ENCODE measurements around the gene OSTF1.

Gene OSTF1

DNA sequence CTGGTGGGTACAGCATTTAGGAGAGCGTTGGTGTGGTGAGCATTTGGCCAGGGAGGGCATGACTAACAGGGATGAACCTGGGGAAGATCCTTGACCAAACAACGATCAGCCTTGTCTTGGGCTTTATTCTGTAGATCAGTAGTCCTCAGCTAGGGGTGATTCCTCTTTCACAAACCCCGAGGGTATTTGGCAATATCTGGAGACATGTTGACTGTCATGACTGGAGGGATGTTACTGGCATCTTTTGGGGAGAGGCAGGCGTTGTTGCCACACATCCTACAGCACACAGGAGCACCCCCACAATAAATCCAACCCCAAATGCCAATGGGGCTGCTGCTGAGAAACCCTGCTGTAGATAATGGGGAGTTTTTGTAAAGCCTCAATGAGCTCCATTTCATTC is 43.9 kb downstream of the OSTF1 start:
- H3K27ac ChIP-seq, result no peak overlapping the region
- no peak for TF ChIP-seq CTCF (conservative IDR thresholded peaks at IDR 0.05; ENCODE audit: low read depth)
- POLR2A ChIA-PET (ENCODE audit: low non-redundant PET), result no interaction called here
- DNase-seq (ENCODE audit: low spot score), result no peak
- CTCF ChIA-PET, result no interaction called here

DNA sequence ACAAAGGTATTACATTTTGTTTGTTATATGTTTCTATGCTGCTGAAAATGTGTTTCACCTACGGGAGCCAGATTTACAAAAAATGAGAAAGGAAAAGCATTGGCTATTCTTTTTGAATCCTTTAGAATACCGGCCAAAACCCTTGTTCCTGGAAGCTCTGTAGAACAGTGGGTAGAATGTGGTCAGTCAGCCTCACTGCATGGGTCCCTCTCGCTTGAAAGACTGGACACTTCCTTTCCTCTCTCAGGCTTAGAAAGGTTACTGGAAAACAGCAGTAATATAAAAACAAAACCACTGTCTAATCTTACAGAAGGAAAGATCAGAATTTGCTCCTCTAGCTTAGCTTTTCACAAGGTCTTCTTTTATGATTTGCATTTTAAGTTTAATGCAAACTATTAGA is 45.1 kb downstream of the OSTF1 start:
- no peak for TF ChIP-seq CTCF (conservative IDR thresholded peaks at IDR 0.05; ENCODE audit: low read depth)
- ChIA-PET POLR2A (ENCODE audit: low non-redundant PET) (no interaction called here), CTCF (interaction anchor here (0.6 to 0.9 kb wide), 3 partner anchors 43 to 207 kb away, joined by 3 read pairs; no protein-coding TSS in a partner anchor)
- DNase-seq (ENCODE audit: low spot score), result no peak
- H3K27ac ChIP-seq, result no peak overlapping the region

DNA sequence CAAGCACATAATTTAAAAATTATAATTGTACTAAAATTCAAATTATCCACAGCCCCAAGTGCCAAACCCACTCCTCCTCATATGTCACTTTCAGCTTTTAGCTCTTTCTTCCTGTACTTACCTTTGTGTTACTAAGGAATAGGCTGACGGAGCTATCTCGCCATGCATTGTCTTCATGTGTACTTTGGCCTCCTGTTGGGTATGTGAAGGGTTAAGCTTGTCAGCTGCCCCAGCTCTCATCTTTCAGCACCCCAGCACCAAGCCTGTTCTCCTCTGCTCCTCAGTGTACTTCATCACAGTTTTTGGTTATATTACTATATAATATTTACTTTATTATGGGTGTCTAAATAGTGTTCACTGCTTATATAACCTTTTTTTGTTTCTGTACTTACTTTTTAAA is 46.2 kb downstream of the OSTF1 start:
- DNase-seq (ENCODE audit: low spot score), result no peak
- ChIA-PET CTCF (no interaction called here), POLR2A (ENCODE audit: low non-redundant PET) (no interaction called here)
- no peak for TF ChIP-seq CTCF (conservative IDR thresholded peaks at IDR 0.05; ENCODE audit: low read depth)
- no peak overlapping the region for H3K27ac ChIP-seq

DNA sequence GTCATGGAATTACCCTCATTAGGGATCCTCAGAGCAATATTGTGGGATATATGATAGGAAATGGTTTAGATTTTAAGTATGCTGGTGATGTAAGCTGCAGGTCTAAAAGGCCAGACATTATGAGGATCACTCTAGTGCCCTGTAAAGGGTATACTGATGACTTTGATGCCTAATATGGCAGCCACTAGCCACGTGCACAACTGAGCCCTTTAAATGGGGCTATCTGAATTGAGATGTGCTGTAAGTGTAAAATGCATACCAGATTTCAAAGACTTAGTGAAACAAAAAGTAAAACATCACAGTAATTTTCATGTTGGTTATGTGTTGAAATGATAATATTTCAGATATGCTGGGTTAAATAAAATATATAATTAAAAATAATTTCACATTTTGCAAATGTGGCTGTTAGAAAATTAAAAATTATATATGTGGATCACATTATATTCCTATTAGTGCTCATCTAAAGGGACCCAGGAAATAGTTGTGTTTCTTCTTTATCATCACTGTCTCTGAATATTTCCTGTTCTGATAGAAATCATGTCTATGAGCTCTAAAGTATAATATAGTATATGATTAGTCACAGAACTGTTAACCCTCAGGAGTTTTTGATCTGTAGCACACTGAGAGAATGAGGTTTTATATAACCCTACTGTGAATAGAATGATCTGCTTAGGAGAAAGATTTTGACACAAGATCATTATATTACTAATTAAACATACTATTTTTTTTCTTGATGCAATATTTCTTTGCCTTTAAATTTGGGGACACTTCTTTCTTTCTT is 50.1 kb downstream of the OSTF1 start:
- no peak overlapping the region for H3K27ac ChIP-seq
- no peak for TF ChIP-seq CTCF (conservative IDR thresholded peaks at IDR 0.05; ENCODE audit: low read depth)
- POLR2A ChIA-PET (ENCODE audit: low non-redundant PET), result no interaction called here
- CTCF ChIA-PET, result interaction anchor here (0.5 kb wide), 1 partner anchor 84 kb away, joined by 3 read pairs; no protein-coding TSS in a partner anchor
- DNase-seq (ENCODE audit: low spot score), result no peak

DNA sequence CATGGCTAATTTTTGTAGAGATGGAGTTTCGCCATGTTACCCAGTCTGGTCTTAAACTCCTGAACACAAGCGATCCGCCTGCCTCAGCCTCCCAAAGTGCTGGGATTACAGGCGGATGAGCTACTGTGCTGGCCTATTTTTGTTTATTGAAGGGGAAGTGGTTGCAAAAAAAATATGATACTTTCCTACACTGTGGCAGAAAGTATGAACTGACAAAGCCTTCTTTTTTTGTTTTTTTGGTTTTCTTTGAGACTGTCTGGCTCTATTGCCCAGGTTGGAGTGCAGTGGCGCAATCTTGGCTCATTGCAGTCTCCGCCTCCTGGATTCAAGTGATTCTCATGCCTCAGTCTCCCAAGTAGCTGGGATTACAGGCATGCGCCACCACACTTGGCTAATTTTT is 50.9 kb downstream of the OSTF1 start:
- no peak for DNase-seq (ENCODE audit: low spot score)
- POLR2A ChIA-PET (ENCODE audit: low non-redundant PET), result no interaction called here
- H3K27ac ChIP-seq, result no peak overlapping the region
- CTCF ChIA-PET, result no interaction called here
- TF ChIP-seq CTCF (conservative IDR thresholded peaks at IDR 0.05; ENCODE audit: low read depth), result no peak

- POLR2A ChIA-PET (ENCODE audit: low non-redundant PET), result no interaction called here
- no peak overlapping the region for H3K27ac ChIP-seq
- CTCF ChIA-PET, result no interaction called here
- no peak for DNase-seq (ENCODE audit: low spot score)
- no peak for TF ChIP-seq CTCF (conservative IDR thresholded peaks at IDR 0.05; ENCODE audit: low read depth)
These were observed 51.9 kb downstream of the OSTF1 start for GRCh38 chr9:75140261-75140660.
